Panc1 (cell line): ENCODE data around the gene ECT2L. TPM values are rescaled to one million over a fixed set of nuclear protein-coding genes. Genes with fewer than 3 reads are reported as not detected.

Experiments used
- ATAC-seq: fragments of 200-7000 bp; cut with Tn5 transposase; 2 replicates; pipeline ENCODE4 v1.9.1; 2020; ENCODE audit warnings: mild to moderate bottlenecking, moderate library complexity
- BruUV-seq: library from RNA; stranded (reverse); fragments of 400-500 nt; replicated peaks from 2 replicates; lab custom pipeline; 2021; lab: Mats Ljungman, UMichigan
- CTCF ChIA-PET: fragments of 300-600 bp; sonication (Branson Sonifier 250); formaldehyde crosslinking; loops from one replicate; lab custom pipeline; 2022; ENCODE audit warnings: antibody characterized with exemption; lab: Charles Lee
- POLR2A ChIA-PET: fragments of 300-600 bp; sonication (Branson Sonifier 250); formaldehyde crosslinking; loops from one replicate; lab custom pipeline; 2022; ENCODE audit warnings: antibody characterized with exemption; lab: Charles Lee
- DNase-seq: peaks from one replicate; pipeline ENCODE4 v3.0.0-alpha.2; 2010; ENCODE audit warnings: low read depth, low spot score
- H3K27ac ChIP-seq: 2 replicates; pipeline ENCODE4 v1.5.1; 2011; ENCODE audit warnings: mild to moderate bottlenecking, low read length, inconsistent platforms
- H3K27me3 ChIP-seq: fragments of 200-500 bp; sonication (Bioruptor generic); 2 replicates; pipeline ENCODE4 v1.6.0; 2014; ENCODE audit warnings: low read length, inconsistent platforms; ENCODE audit not compliant: control insufficient read depth, insufficient read depth
- H3K36me3 ChIP-seq: fragments of 200-500 bp; sonication (Bioruptor generic); 2 replicates; pipeline ENCODE4 v1.5.1; 2014; ENCODE audit warnings: inconsistent platforms, mild to moderate bottlenecking, low read length, moderate library complexity; ENCODE audit not compliant: control insufficient read depth, insufficient read depth
- H3K4me1 ChIP-seq: 2 replicates; pipeline ENCODE4 v1.5.1; 2011; ENCODE audit warnings: inconsistent platforms, mild to moderate bottlenecking, low read length, moderate library complexity; ENCODE audit not compliant: control insufficient read depth, insufficient read depth
- H3K4me3 ChIP-seq, 2 experiments: 2 replicates each; pipeline ENCODE4 v1.5.1; 2011 to 2012; ENCODE audit warnings: low read depth in 2 of 2, low read length in 2 of 2, mild to moderate bottlenecking in 2 of 2, inconsistent platforms in 1 of 2, moderate library complexity in 1 of 2
- H3K9me3 ChIP-seq: fragments of 200-500 bp; sonication (Bioruptor generic); 2 replicates; pipeline ENCODE4 v1.5.1; 2014; ENCODE audit warnings: low read depth, mild to moderate bottlenecking, inconsistent platforms, low read length, moderate library complexity; ENCODE audit not compliant: control insufficient read depth, insufficient read depth
- POLR2AphosphoS5 ChIP-seq: IDR thresholded peaks from 2 replicates; pipeline ENCODE4 v1.6.1; 2012; ENCODE audit warnings: mild to moderate bottlenecking, low read depth, low read length, moderate library complexity
- REST ChIP-seq, 2 experiments: IDR thresholded peaks; 2 replicates each; pipeline ENCODE4 v1.6.1; 2011 to 2012; ENCODE audit warnings: low read depth in 2 of 2, control low read depth in 1 of 2, low read length in 1 of 2, mild to moderate bottlenecking in 1 of 2, moderate library complexity in 1 of 2; ENCODE audit not compliant: insufficient read depth in 1 of 2
- SIN3A ChIP-seq: IDR thresholded peaks from 2 replicates; pipeline ENCODE4 v1.6.1; 2012; ENCODE audit warnings: low read depth, mild to moderate bottlenecking, low read length, moderate library complexity, borderline replicate concordance; ENCODE audit not compliant: insufficient read depth
- TCF7L2 ChIP-seq: IDR thresholded peaks from 2 replicates; pipeline ENCODE4 v1.6.1; 2011; ENCODE audit warnings: mild to moderate bottlenecking, low read depth, low read length, inconsistent platforms
- in situ Hi-C: cut with HindIII; loops from 2 replicates; pipeline ENCODE4 v1.10.0; 2016; ENCODE audit warnings: low sequenced_read_pairs, low pct_unique_long_range_greater_than_20kb
- intact Hi-C: fragments of 100-400 bp; cut with micrococcal nuclease; formaldehyde crosslinking; loops from one replicate; pipeline ENCODE4 v1.10.0; 2022; ENCODE audit not compliant: unreplicated experiment
- total RNA-seq: library from RNA; stranded (reverse); gene quantifications from one replicate; pipeline ENCODE4 v1.2.1, GENCODE V29; 2021; ENCODE audit not compliant: unreplicated experiment
- TF ChIP-seq, protein P1 (sequence below): fragments of 450-650 bp; IDR thresholded peaks from 2 replicates; pipeline ENCODE4 v1.5.1; 2017; ENCODE audit warnings: mild to moderate bottlenecking

The ECT2L gene
- total RNA-seq, 1 experiment from 2014 or later = not detected

GRCh38 chr6:138806889-138807288 lies 11.0 kb downstream of the ECT2L start:
- no peak for DNase-seq
- in situ Hi-C loops (no loop called here), intact Hi-C loops (no loop called here)
- no peak overlapping the region for H3K27ac ChIP-seq
- BruUV-seq = no TSS peak
- H3K36me3 ChIP-seq = no peaks in the 10 kb centered on the region
- no peak overlapping the region for H3K4me3 ChIP-seq
- ChIA-PET POLR2A (no interaction called here), CTCF (no interaction called here)
- no peaks in the 10 kb centered on the region for H3K4me1 ChIP-seq
- ATAC-seq = no peak
- H3K9me3 ChIP-seq = no peaks in the 10 kb centered on the region
- TF ChIP-seq SIN3A = no peak
- no peak for TF ChIP-seq TCF7L2
- TF ChIP-seq, protein P1, sequence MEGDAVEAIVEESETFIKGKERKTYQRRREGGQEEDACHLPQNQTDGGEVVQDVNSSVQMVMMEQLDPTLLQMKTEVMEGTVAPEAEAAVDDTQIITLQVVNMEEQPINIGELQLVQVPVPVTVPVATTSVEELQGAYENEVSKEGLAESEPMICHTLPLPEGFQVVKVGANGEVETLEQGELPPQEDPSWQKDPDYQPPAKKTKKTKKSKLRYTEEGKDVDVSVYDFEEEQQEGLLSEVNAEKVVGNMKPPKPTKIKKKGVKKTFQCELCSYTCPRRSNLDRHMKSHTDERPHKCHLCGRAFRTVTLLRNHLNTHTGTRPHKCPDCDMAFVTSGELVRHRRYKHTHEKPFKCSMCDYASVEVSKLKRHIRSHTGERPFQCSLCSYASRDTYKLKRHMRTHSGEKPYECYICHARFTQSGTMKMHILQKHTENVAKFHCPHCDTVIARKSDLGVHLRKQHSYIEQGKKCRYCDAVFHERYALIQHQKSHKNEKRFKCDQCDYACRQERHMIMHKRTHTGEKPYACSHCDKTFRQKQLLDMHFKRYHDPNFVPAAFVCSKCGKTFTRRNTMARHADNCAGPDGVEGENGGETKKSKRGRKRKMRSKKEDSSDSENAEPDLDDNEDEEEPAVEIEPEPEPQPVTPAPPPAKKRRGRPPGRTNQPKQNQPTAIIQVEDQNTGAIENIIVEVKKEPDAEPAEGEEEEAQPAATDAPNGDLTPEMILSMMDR = no peak
- no peak for TF ChIP-seq POLR2AphosphoS5
- no peak for TF ChIP-seq REST (IDR thresholded peaks at IDR 0.05; ENCODE audit: insufficient read depth in 1 of 2, low read depth in 2 of 2, low read length in 1 of 2)
- H3K27me3 ChIP-seq = peaks cover 6% of the 10 kb centered on the region; the same call in 1 of the 2 replicates

GRCh38 chr6:138809677-138810076 lies 13.8 kb downstream of the ECT2L start:
- TF ChIP-seq, protein P1 = no peak
- Histone ChIP-seq H3K4me3 (no peak overlapping the region), H3K36me3 (no peaks in the 10 kb centered on the region), H3K9me3 (no peaks in the 10 kb centered on the region), H3K4me1 (no peaks in the 10 kb centered on the region), H3K27ac (no peak overlapping the region), H3K27me3 (peaks cover 6% of the 10 kb centered on the region; the same call in 1 of the 2 replicates)
- ChIA-PET POLR2A (no interaction called here), CTCF (no interaction called here)
- intact Hi-C loops (no loop called here), in situ Hi-C loops (no loop called here)
- DNase-seq = no peak
- no TSS peak for BruUV-seq
- no peak for ATAC-seq

DNA sequence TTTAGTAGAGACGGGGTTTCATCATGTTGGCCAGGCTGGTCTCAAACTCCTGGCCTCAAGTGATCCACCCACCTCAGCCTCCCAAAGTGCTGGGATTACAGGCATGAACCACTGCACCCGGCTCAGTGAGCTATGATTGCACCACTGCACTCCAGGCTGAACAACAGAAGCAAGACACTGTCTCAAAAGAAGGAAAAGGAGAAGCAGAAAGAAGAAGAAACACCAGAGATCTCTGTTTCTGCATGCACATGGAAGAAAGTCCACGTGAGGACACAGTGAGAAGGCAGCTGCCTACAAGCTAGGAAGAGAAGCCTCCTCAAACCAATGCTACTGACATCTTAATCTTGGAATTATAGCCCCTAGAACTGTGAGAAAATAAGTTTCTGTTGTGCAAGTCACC lies 16.0 kb downstream of the ECT2L start:
- H3K27ac ChIP-seq = no peak overlapping the region
- CTCF ChIA-PET = interaction anchor here (0.6 kb wide), 1 partner anchor 254 kb away, joined by 3 read pairs; no protein-coding TSS in a partner anchor
- POLR2A ChIA-PET = no interaction called here
- H3K27me3 ChIP-seq = no peaks in the 10 kb centered on the region; the same call in 1 of the 2 replicates
- DNase-seq = no peak
- TF ChIP-seq, protein P1 = no peak
- TF ChIP-seq POLR2AphosphoS5 = no peak
- no peak for TF ChIP-seq SIN3A
- TF ChIP-seq TCF7L2 = no peak
- TF ChIP-seq REST (IDR thresholded peaks at IDR 0.05; ENCODE audit: insufficient read depth in 1 of 2, low read depth in 2 of 2, low read length in 1 of 2) = no peak
- no peak for ATAC-seq
- H3K4me3 ChIP-seq = no peak overlapping the region
- intact Hi-C loops (no loop called here), in situ Hi-C loops (no loop called here)
- H3K9me3 ChIP-seq = no peaks in the 10 kb centered on the region
- H3K36me3 ChIP-seq = no peaks in the 10 kb centered on the region
- no peaks in the 10 kb centered on the region for H3K4me1 ChIP-seq
- no TSS peak for BruUV-seq
